NB4 (cell line): ENCODE results near the gene TBX4.

Source experiments
- MYC ChIP-seq: IDR thresholded peaks from 2 replicates; pipeline ENCODE4 v1.6.1; 2011; ENCODE audit warnings: low read depth, low read length
- POLR2A ChIP-seq: IDR thresholded peaks from 2 replicates; pipeline ENCODE4 v1.6.1; 2011; ENCODE audit warnings: mild to moderate bottlenecking; ENCODE audit not compliant: insufficient read length; ENCODE audit errors: extremely low read depth
- TF ChIP-seq, protein P1 (sequence below): IDR thresholded peaks from one replicate; pipeline ENCODE4 v1.5.1; 2012; ENCODE audit warnings: low read depth, low read length
- TF ChIP-seq, protein P2 (sequence below): IDR thresholded peaks from 2 replicates; pipeline ENCODE4 v1.6.1; 2011; ENCODE audit warnings: low read depth, low read length

DNA sequence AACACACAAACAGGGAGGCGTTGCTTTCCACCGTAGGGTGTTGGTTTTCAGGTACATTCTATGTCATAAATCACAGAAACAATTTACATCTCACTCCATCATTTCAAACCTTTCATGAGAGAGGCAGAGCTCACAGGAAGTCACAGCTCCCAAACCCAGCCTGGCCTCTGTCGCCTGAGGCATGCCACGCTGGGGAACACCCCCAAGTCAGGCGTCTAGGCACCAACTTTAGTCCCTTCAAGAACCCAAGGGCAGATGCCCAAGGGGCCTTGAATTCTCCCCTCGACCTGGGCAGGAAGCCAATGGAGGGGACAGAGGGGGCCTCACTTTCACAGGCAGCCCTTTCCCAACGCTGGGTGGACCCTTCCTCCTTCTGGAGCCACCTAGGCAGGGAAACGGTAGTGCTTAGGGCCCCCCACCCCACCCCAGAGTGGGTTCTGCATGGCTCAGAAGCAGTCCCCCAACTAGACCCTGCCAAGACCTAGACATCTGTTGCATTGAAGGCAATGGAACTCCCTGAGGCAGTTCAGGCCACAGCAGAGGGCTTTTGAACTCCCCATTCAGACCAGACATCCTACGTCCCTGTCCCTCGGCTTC, 10.6 kb downstream of the TBX4 start:
- TF ChIP-seq POLR2A (no peak), MYC (no peak)
- TF ChIP-seq, protein P1, sequence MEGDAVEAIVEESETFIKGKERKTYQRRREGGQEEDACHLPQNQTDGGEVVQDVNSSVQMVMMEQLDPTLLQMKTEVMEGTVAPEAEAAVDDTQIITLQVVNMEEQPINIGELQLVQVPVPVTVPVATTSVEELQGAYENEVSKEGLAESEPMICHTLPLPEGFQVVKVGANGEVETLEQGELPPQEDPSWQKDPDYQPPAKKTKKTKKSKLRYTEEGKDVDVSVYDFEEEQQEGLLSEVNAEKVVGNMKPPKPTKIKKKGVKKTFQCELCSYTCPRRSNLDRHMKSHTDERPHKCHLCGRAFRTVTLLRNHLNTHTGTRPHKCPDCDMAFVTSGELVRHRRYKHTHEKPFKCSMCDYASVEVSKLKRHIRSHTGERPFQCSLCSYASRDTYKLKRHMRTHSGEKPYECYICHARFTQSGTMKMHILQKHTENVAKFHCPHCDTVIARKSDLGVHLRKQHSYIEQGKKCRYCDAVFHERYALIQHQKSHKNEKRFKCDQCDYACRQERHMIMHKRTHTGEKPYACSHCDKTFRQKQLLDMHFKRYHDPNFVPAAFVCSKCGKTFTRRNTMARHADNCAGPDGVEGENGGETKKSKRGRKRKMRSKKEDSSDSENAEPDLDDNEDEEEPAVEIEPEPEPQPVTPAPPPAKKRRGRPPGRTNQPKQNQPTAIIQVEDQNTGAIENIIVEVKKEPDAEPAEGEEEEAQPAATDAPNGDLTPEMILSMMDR = no peak
- TF ChIP-seq, protein P2, sequence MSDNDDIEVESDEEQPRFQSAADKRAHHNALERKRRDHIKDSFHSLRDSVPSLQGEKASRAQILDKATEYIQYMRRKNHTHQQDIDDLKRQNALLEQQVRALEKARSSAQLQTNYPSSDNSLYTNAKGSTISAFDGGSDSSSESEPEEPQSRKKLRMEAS = no peak
